CD14-positive monocyte (primary cell): Measurements from ENCODE around the gene CLUH. TPM values are rescaled to one million over a fixed set of nuclear protein-coding genes. Genes with fewer than 3 reads are reported as not detected.
A peak's percentile ranks its signal among the peaks of the same experiment; 100 is the strongest.

Experiments used
- DNase-seq, 3 donors: peaks; one replicate each; pipeline ENCODE4 v3.0.0-alpha.2; 2011 to 2022
- H2AFZ ChIP-seq: 2 replicates; pipeline ENCODE4 v1.6.0; 2012; ENCODE audit warnings: mild to moderate bottlenecking, low read depth, low read length, inconsistent platforms; ENCODE audit not compliant: insufficient read depth, poor library complexity, severe bottlenecking
- H3K27ac ChIP-seq, 2 donors: 1 replicate in 1 of 2; 2 replicates in 1 of 2; pipeline ENCODE4 v1.5.1; 2012 to 2013; ENCODE audit warnings: low read length in 2 of 2, control low read depth in 1 of 2, inconsistent platforms in 1 of 2, low read depth in 1 of 2, mild to moderate bottlenecking in 1 of 2
- H3K27me3 ChIP-seq, 2 donors: one replicate each; pipeline versions ENCODE4 v1.6.0 to v1.6.1; 2011 to 2013; ENCODE audit warnings: low read length in 2 of 2; ENCODE audit not compliant: control insufficient read depth in 2 of 2, insufficient read depth in 2 of 2
- H3K36me3 ChIP-seq, 2 donors: replicated peaks in 1 of 2; 1 replicate in 1 of 2; 2 replicates in 1 of 2; pipeline versions ENCODE4 v1.5.1 to v1.6.1; 2012 to 2013; ENCODE audit warnings: low read length in 2 of 2, control low read depth in 1 of 2, inconsistent platforms in 1 of 2, mild to moderate bottlenecking in 1 of 2; ENCODE audit not compliant: insufficient read depth in 2 of 2, control insufficient read depth in 1 of 2
- H3K4me1 ChIP-seq, 2 donors: 1 replicate in 1 of 2; 2 replicates in 1 of 2; pipeline versions ENCODE4 v1.5.1 to v1.6.1; 2012 to 2013; ENCODE audit warnings: low read length in 2 of 2, control low read depth in 1 of 2, inconsistent platforms in 1 of 2, mild to moderate bottlenecking in 1 of 2, moderate library complexity in 1 of 2; ENCODE audit not compliant: insufficient read depth in 2 of 2, control insufficient read depth in 1 of 2
- H3K4me2 ChIP-seq: replicated peaks from 2 replicates; pipeline ENCODE3; 2012; ENCODE audit warnings: low read length, moderate library complexity, mild to moderate bottlenecking; ENCODE audit not compliant: poor library complexity, severe bottlenecking; ENCODE audit errors: extremely low read depth
- H3K4me3 ChIP-seq, 3 experiments: fragments of 200-600 bp in 1 of 3; sonication (generic) in 1 of 3; replicated peaks in 1 of 3; 1 replicate in 2 of 3; 2 replicates in 1 of 3; pipeline ENCODE4 v1.5.1; 2011 to 2013; ENCODE audit warnings: low read length in 3 of 3, mild to moderate bottlenecking in 3 of 3, control low read depth in 2 of 3, low read depth in 2 of 3, inconsistent platforms in 1 of 3, moderate library complexity in 1 of 3
- H3K79me2 ChIP-seq: 2 replicates; pipeline ENCODE4 v1.6.0; 2012; ENCODE audit warnings: mild to moderate bottlenecking, control low read depth, inconsistent platforms, low read length, moderate library complexity; ENCODE audit not compliant: insufficient read depth
- H3K9ac ChIP-seq: 2 replicates; pipeline ENCODE4 v1.6.0; 2017; ENCODE audit warnings: low read length, mild to moderate bottlenecking; ENCODE audit not compliant: insufficient read depth, poor library complexity, severe bottlenecking
- H3K9me3 ChIP-seq, 2 donors: replicated peaks in 1 of 2; 1 replicate in 1 of 2; 2 replicates in 1 of 2; pipeline versions ENCODE4 v1.5.1 to v1.6.1; 2012 to 2013; ENCODE audit warnings: low read length in 2 of 2, control low read depth in 1 of 2; ENCODE audit not compliant: control insufficient read depth in 1 of 2, insufficient read depth in 1 of 2
- H4K20me1 ChIP-seq: 2 replicates; pipeline ENCODE4 v1.6.0; 2012; ENCODE audit warnings: mild to moderate bottlenecking, low read length, control low read depth, moderate library complexity; ENCODE audit not compliant: insufficient read depth
- H3K27ac Mint-ChIP-seq, 7 donors: one replicate each; pipeline ENCODE4 v1.8.0; 2020; ENCODE audit warnings: mild to moderate bottlenecking in 7 of 7, mixed read lengths in 7 of 7, moderate library complexity in 6 of 7, inconsistent platforms in 2 of 7
- H3K27me3 Mint-ChIP-seq, 3 donors: one replicate each; pipeline ENCODE4 v1.8.0; 2021 to 2022; ENCODE audit warnings: low read depth in 3 of 3, mild to moderate bottlenecking in 3 of 3, mixed read lengths in 3 of 3, moderate library complexity in 3 of 3, inconsistent platforms in 1 of 3
- H3K36me3 Mint-ChIP-seq, 2 donors: one replicate each; pipeline ENCODE4 v1.8.0; 2020; ENCODE audit warnings: mixed read lengths in 2 of 2, inconsistent platforms in 1 of 2, mild to moderate bottlenecking in 1 of 2
- H3K4me1 Mint-ChIP-seq: one replicate; pipeline ENCODE4 v1.8.0; 2020; ENCODE audit warnings: mild to moderate bottlenecking, mixed read lengths
- H3K4me3 Mint-ChIP-seq, 2 donors: one replicate each; pipeline ENCODE4 v1.8.0; 2020; ENCODE audit warnings: mild to moderate bottlenecking in 2 of 2, mixed read lengths in 2 of 2, moderate library complexity in 1 of 2
- H3K9me3 Mint-ChIP-seq, 7 donors: one replicate each; pipeline ENCODE4 v1.8.0; 2020 to 2022; ENCODE audit warnings: mixed read lengths in 7 of 7, mild to moderate bottlenecking in 6 of 7, moderate library complexity in 6 of 7, inconsistent platforms in 2 of 7
- WGBS: methylation state at CpG from one replicate; pipeline ENCODE4 v1.1.5; 2013; ENCODE audit warnings: missing lambda C conversion rate; ENCODE audit not compliant: insufficient coverage; 5-methylcytosine and 5-hydroxymethylcytosine counted together
- intact Hi-C, 2 donors: fragments of 100-400 bp; cut with micrococcal nuclease; formaldehyde crosslinking; loops; one replicate each; pipeline versions ENCODE4 v1.15.0 to v1.15.1; 2023
- polyA plus RNA-seq, 3 donors: library from polyadenylated mRNA; depleted of rRNA in 1 of 3; unstranded in 2 of 3; stranded (reverse) in 1 of 3; fragments of 300-500 nt in 2 of 3; fragments of >200 nt in 1 of 3; fragmentation: Illumina TruSeq in 2 of 3; gene quantifications; 1 replicate in 2 of 3; 2 replicates in 1 of 3; pipeline ENCODE4 v1.2.3, GENCODE V29; 2012 to 2021
- TF ChIP-seq, protein P1 (sequence below): fragments of 200-600 bp; IDR thresholded peaks from one replicate; pipeline ENCODE4 v1.8.0; 2022; ENCODE audit warnings: antibody characterized with exemption, mild to moderate bottlenecking

CLUH gene
- polyA plus RNA-seq, 3 donors = 1.6 to 26.2 (median 4.2) TPM

DNA sequence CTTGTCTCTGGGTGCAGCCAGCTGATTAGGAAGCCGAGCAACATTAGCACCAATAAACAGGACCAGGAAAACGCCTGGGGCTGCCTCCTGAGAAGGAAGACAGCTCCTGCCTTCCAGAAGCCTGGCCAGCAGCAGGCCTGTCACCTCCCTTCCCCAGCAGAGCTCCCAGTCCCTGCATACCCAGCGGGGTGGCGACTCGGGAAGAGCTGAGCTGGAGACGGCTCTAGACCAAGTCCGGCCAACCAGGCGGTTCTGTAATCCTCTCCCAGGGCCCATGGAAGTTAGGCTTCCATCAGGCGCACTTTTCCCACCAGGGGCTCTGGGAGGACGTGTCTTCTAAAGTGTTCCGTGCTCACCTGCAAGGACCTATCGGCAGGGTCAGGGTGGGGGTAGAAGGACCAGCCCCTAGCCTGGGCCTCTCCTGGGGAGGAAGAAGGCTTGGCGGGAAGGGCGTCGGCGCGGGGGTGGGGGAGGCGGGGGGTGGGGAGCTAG lies 12.0 kb upstream of the CLUH start:
- no peak overlapping the region for H3K27ac ChIP-seq
- no peaks in the 10 kb centered on the region for H3K9me3 ChIP-seq
- TF ChIP-seq, protein P1, sequence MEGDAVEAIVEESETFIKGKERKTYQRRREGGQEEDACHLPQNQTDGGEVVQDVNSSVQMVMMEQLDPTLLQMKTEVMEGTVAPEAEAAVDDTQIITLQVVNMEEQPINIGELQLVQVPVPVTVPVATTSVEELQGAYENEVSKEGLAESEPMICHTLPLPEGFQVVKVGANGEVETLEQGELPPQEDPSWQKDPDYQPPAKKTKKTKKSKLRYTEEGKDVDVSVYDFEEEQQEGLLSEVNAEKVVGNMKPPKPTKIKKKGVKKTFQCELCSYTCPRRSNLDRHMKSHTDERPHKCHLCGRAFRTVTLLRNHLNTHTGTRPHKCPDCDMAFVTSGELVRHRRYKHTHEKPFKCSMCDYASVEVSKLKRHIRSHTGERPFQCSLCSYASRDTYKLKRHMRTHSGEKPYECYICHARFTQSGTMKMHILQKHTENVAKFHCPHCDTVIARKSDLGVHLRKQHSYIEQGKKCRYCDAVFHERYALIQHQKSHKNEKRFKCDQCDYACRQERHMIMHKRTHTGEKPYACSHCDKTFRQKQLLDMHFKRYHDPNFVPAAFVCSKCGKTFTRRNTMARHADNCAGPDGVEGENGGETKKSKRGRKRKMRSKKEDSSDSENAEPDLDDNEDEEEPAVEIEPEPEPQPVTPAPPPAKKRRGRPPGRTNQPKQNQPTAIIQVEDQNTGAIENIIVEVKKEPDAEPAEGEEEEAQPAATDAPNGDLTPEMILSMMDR = no peak
- intact Hi-C loops = no loop called here
- Mint-ChIP-seq H3K27me3 (peaks cover 33 to 61% (median 54%) of the 10 kb centered on the region in 3 donors), H3K4me1 (peaks cover 6% of the 10 kb centered on the region), H3K36me3 (peaks cover 0 to 4% of the 10 kb centered on the region in 2 donors), H3K4me3 (peak overlapping the region in 1 of 2 donors; percentile 60), H3K27ac (no peak overlapping the region), H3K9me3 (peaks cover 0 to 19% (median 0%) of the 10 kb centered on the region in 7 donors)
- H2AFZ ChIP-seq = no peak overlapping the region
- H3K4me3 ChIP-seq = no peak overlapping the region
- H3K9ac ChIP-seq = no peak overlapping the region
- H3K36me3 ChIP-seq = no peaks in the 10 kb centered on the region
- no peaks in the 10 kb centered on the region for H3K79me2 ChIP-seq
- H3K4me2 ChIP-seq = no peak overlapping the region
- H3K4me1 ChIP-seq = peaks cover 0 to 5% of the 10 kb centered on the region in 2 donors
- no peak for DNase-seq
- WGBS = 82% methylated on average over 9 of the region's 18 CpGs
- peaks cover 11 to 31% of the 10 kb centered on the region in 2 donors for H3K27me3 ChIP-seq
- H4K20me1 ChIP-seq = no peaks in the 10 kb centered on the region

DNA sequence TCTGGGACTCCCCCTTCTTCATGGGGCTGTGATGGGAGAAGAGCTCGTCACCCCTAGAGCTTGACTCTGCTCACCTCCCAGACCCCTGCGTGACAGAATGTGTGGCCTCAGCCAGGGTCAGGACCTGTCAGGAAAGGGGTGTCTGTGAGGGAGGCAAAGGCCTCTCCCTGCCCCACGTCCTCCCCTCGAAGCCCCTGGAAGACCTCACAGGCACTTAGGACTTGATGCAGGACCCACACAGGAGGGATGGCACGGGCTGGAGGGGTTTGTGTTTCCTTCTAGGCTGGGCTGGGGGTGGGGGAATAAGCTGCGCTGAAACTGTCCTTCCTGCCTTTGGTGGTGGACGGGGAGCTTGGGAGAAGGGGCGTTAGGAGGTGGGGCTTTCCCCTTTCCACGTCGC lies 11.0 kb upstream of the CLUH start:
- no peak overlapping the region for H3K27ac Mint-ChIP-seq
- peaks cover 6% of the 10 kb centered on the region for H3K4me1 Mint-ChIP-seq
- no peak overlapping the region for H3K27ac ChIP-seq
- no peaks in the 10 kb centered on the region for H4K20me1 ChIP-seq
- H3K4me1 ChIP-seq = peaks cover 0 to 5% of the 10 kb centered on the region in 2 donors
- H3K4me3 ChIP-seq = no peak overlapping the region
- H3K9me3 Mint-ChIP-seq = peaks cover 0 to 19% (median 0%) of the 10 kb centered on the region in 7 donors
- no peak overlapping the region for H3K4me2 ChIP-seq
- peaks cover 11 to 31% of the 10 kb centered on the region in 2 donors for H3K27me3 ChIP-seq
- H2AFZ ChIP-seq = no peak overlapping the region
- 81% methylated on average over 3 of the region's 10 CpGs for WGBS
- H3K27me3 Mint-ChIP-seq = peaks cover 33 to 54% (median 50%) of the 10 kb centered on the region in 3 donors
- no peak overlapping the region for H3K9ac ChIP-seq
- no peak for DNase-seq
- intact Hi-C loops = no loop called here
- no peaks in the 10 kb centered on the region for H3K79me2 ChIP-seq
- peaks cover 0 to 4% of the 10 kb centered on the region in 2 donors for H3K36me3 Mint-ChIP-seq
- TF ChIP-seq, protein P1 = no peak
- no peaks in the 10 kb centered on the region for H3K36me3 ChIP-seq
- peak overlapping the region in 1 of 2 donors; percentile 60 for H3K4me3 Mint-ChIP-seq
- H3K9me3 ChIP-seq = no peaks in the 10 kb centered on the region
